SK-N-SH (cell line): ENCODE results near the gene GTF3C2.

ENCODE experiments used
- CTCF ChIP-seq: fragments of 200-600 bp; sonication (generic); IDR thresholded peaks from 2 replicates; pipeline ENCODE4 v1.6.1; 2017; ENCODE audit warnings: antibody characterized with exemption, mild to moderate bottlenecking, moderate library complexity
- ELF1 ChIP-seq: IDR thresholded peaks from 2 replicates; pipeline ENCODE4 v1.4.0; 2012
- EP300 ChIP-seq, 2 experiments: IDR thresholded peaks; 2 replicates each; pipeline versions ENCODE4 v1.4.0 to v1.6.1; 2012; ENCODE audit warnings: borderline replicate concordance in 1 of 2, low read depth in 1 of 2, low read length in 1 of 2
- FOSL2 ChIP-seq: IDR thresholded peaks from 2 replicates; pipeline ENCODE4 v1.4.0; 2012; ENCODE audit warnings: low read depth, mild to moderate bottlenecking, moderate library complexity, borderline replicate concordance
- FOXM1 ChIP-seq: IDR thresholded peaks from 2 replicates; pipeline ENCODE4 v1.4.0; 2012; ENCODE audit warnings: low read depth, mild to moderate bottlenecking
- MAX ChIP-seq: IDR thresholded peaks from 2 replicates; pipeline ENCODE4 v1.4.0; 2012; ENCODE audit warnings: low read depth
- MXI1 ChIP-seq: IDR thresholded peaks from 2 replicates; pipeline ENCODE4 v1.6.1; 2012; ENCODE audit warnings: mild to moderate bottlenecking, low read depth, low read length, improper control_type of control experiment
- PBX3 ChIP-seq: IDR thresholded peaks from 2 replicates; pipeline ENCODE4; 2012
- POLR2AphosphoS5 ChIP-seq: IDR thresholded peaks from 2 replicates; pipeline ENCODE4 v1.6.1; 2012; ENCODE audit warnings: low read depth, low read length
- RAD21 ChIP-seq: IDR thresholded peaks from 2 replicates; pipeline ENCODE4 v1.6.1; 2012; ENCODE audit warnings: mild to moderate bottlenecking, low read length
- REST ChIP-seq: IDR thresholded peaks from 2 replicates; pipeline ENCODE4 v1.6.1; 2012; ENCODE audit warnings: mild to moderate bottlenecking, low read depth, low read length, moderate library complexity
- YY1 ChIP-seq: IDR thresholded peaks from 2 replicates; pipeline ENCODE4 v1.4.0; 2012; ENCODE audit warnings: low read depth, mild to moderate bottlenecking
- ZBTB33 ChIP-seq: IDR thresholded peaks from 2 replicates; pipeline ENCODE4 v1.4.0; 2012; ENCODE audit warnings: low read depth, borderline replicate concordance

GRCh38 chr2:27291865-27292264, 64.7 kb downstream of the GTF3C2 start:
- TF ChIP-seq FOSL2, result no peak
- TF ChIP-seq REST, result no peak
- peak; percentile 38 for TF ChIP-seq CTCF
- TF ChIP-seq RAD21, result peak; percentile 26
- TF ChIP-seq POLR2AphosphoS5, result no peak
- no peak for TF ChIP-seq YY1
- TF ChIP-seq MAX, result no peak
- TF ChIP-seq ZBTB33, result no peak
- no peak for TF ChIP-seq MXI1
- TF ChIP-seq FOXM1, result no peak
- TF ChIP-seq ELF1, result no peak
- no peak for TF ChIP-seq EP300 (IDR thresholded peaks at IDR 0.05; ENCODE audit: borderline replicate concordance in 1 of 2, low read depth in 1 of 2, low read length in 1 of 2)
- TF ChIP-seq PBX3, result peak; percentile 38; the same call in 1 of the 2 replicates
